Stimulated activated CD8-positive, alpha-beta memory T cell treated with anti-CD3 and anti-CD28 coated beads, Interleukin-4, amount 100 ng/mL, for 1 hour (primary cell): ENCODE results near the gene HPCA.

Experiments used
- DNase-seq, 2 donors: peaks; one replicate each; pipeline ENCODE4 v3.0.0-alpha.2; 2020; ENCODE audit warnings: low read depth in 2 of 2, low spot score in 1 of 2

HPCA gene

GRCh38 chr1:32928715-32929114, 42.4 kb downstream of the HPCA start:
- DNase-seq, result no peak

- DNase-seq, result no peak
These were observed 43.1 kb downstream of the HPCA start for GRCh38 chr1:32929366-32929765.

GRCh38 chr1:32931760-32932159, 45.5 kb downstream of the HPCA start:
- DNase-seq, result no peak

GRCh38 chr1:32933742-32934322, 47.5 kb downstream of the HPCA start:
- no peak for DNase-seq

- DNase-seq, result no peak
These were observed 48.2 kb downstream of the HPCA start for GRCh38 chr1:32934535-32934934.

- no peak for DNase-seq
These were observed 50.8 kb downstream of the HPCA start for GRCh38 chr1:32937061-32937460.

GRCh38 chr1:32939655-32940371, 53.5 kb downstream of the HPCA start:
- no peak for DNase-seq

- DNase-seq, result no peak
These were observed 57.9 kb downstream of the HPCA start for GRCh38 chr1:32944180-32944579.
